Stimulated activated CD8-positive, alpha-beta memory T cell treated with anti-CD3 and anti-CD28 coated beads, Interleukin-15, amount 100 ng/mL, for 4 hours (primary cell): ENCODE data around the gene PPP6R2.

ENCODE experiments used
- DNase-seq, 2 donors: peaks; one replicate each; pipeline ENCODE4 v3.0.0-alpha.2; 2020; ENCODE audit warnings: low read depth in 2 of 2

The PPP6R2 gene

DNA sequence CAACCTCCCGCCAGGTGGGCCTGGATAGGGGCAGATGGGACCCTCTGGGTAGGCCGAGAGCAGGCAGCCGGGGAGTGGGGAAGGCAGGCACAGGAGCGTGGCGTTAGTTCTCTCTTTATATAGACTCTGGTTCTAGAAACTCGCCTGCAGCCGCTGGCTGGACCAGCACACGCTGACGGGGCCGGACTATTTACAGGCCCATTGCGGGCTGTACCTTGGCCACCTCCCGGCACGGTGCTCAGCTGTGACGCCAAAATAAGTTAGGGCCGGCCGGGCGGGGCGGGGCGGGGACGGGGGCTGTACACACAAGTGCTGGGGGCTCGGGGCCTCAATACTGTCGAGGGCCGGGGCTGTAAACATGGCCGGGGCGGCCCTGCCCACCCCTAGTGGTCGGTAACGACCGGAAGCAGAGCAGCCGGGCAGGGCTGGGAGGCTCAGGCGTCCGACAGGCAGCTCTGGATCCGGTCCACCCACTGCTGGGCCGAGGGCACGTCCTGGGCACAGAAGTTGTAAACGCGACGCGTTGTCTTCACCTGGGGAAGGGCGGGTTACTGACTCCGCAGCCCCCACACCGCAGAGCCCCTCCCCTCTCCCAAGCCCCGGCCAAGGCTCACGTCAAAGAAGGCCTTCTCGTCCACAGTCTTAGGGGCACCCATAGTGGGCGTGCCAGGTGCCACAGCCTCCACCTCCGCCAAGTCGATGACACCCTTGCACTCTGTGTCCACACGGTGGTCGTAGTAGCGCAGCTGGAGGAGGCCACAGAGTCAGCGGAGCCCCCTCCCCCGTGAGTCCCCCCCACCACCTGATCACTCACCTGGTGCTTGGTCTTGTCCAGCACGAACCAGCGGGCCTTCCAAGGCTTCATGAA lies 103.8 kb downstream of the PPP6R2 start:
- DNase-seq: no peak

GRCh38 chr22:50447576-50448551 lies 104.7 kb downstream of the PPP6R2 start:
- no peak for DNase-seq

GRCh38 chr22:50452649-50453048 lies 109.5 kb downstream of the PPP6R2 start:
- no peak for DNase-seq

GRCh38 chr22:50454556-50455075 lies 111.5 kb downstream of the PPP6R2 start:
- DNase-seq: no peak

DNA sequence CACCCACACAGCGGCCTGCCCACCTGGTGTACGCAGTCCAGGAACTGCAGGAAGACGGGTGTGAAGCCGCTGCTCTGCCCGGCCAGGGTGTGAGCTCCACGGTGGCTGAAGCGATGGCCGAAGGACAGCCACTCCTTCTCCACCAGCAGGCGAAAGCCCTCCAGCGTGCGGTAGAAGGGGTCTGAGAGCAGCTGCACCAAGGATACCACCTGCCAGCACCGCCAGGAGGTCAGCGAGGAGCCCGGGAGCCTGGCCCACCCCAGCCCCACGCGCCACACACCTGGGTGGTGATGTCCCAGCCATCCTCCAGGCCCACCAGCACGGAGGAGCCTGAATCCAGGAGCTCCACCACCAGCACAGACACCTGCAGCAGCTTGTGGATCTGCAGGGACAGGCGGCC lies 112.1 kb downstream of the PPP6R2 start:
- DNase-seq: no peak

- no peak for DNase-seq
These were observed 112.9 kb downstream of the PPP6R2 start for GRCh38 chr22:50456026-50456425.

DNA sequence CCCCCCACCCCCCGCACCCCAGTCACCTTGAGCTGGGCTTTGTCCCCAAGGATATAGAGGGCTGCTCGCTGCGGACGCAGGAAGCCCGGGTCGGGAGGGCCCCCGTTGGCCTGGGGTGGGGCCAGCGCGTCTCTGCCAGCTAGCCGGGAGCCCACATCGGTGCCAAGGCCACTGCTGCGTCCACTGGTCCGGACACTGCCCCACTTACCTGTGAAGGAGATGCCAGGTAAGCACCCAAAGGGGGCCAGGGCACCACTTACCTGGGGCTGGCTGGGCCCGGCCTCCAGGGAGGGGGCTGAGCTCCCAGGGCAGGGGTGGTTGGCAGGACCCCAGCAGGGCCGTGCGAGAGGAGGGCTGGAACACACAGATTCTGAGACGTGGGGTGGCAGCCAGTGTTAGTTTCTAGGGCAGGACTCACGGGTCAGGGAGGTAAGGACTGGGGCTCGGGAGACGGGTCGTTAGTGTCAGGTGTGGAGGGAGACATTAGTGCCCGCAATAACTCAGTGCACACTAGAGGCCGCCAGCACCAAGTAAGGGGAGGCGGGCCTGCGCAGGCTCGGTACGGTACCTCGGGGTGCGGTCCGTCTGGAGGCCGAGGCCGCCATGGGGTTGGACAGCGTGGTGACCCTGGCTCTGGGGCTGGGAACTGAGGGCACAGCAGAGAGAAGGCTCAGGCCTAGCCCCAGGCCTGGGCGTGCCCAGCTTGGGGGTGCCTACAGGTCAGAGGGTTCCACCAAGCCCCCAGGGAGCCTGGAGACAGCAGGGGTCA lies 113.5 kb downstream of the PPP6R2 start:
- DNase-seq: no peak

DNA sequence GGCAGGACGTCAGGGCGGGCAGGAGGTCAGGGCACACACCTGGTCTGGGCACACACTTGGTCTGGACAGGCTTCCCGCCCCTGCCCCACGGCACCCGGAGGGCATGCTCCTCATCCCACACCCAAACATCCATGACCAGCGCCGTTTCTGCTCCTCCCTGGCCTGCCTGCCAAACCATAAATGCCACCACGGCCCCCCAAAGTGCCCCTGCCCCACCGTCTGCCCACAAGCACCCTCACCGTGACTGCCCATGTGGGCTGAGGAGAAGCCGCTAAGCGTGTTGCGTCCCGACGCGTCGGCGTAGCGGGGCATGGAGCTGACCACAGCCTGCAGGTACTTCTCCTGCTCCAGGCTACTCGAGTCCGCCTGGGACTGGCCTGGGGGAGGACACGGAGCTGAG lies 115.9 kb downstream of the PPP6R2 start:
- no peak for DNase-seq

GRCh38 chr22:50459496-50460140 lies 116.5 kb downstream of the PPP6R2 start:
- DNase-seq: no peak

DNA sequence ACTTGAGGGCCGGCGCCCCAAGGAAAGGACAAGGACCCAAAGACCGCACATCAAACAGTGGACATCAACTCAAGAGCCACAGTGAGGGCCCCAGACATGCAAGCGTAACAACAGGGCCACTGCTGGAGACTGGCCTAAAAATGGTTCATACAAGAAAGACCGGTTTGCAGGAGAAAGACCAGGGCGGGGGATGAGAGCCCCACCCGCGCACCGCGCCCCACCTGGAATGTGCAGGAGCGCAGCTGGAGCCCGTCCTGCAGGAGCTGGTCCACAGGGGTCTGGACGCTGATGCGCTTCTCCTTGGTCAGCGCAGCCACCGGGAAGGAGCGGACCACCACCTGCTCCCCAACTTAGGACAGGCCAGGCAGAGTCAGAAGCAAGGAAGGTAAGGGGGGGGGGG lies 117.8 kb downstream of the PPP6R2 start:
- DNase-seq: no peak

DNA sequence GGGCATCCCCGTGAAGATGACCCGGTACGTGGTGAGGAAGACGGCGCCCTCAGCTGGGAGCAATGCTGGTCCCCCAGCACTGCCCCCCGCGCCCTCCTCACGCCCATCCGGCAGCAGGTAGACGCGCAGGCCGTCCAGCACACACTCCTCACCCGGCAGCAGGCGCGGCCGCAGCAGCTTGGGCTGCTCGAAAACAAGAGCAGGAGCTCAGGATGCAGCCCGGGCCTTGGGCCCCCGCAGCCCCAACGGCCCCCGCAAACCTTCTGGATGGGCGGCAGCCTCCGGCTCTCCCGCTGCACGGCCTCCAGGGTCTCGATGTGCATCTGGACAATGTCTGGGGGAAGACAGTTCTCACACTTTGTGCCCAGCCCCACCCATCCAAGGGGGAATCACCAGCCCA lies 118.4 kb downstream of the PPP6R2 start:
- no peak for DNase-seq

- no peak for DNase-seq
These were observed 118.9 kb downstream of the PPP6R2 start for GRCh38 chr22:50461979-50462540.

DNA sequence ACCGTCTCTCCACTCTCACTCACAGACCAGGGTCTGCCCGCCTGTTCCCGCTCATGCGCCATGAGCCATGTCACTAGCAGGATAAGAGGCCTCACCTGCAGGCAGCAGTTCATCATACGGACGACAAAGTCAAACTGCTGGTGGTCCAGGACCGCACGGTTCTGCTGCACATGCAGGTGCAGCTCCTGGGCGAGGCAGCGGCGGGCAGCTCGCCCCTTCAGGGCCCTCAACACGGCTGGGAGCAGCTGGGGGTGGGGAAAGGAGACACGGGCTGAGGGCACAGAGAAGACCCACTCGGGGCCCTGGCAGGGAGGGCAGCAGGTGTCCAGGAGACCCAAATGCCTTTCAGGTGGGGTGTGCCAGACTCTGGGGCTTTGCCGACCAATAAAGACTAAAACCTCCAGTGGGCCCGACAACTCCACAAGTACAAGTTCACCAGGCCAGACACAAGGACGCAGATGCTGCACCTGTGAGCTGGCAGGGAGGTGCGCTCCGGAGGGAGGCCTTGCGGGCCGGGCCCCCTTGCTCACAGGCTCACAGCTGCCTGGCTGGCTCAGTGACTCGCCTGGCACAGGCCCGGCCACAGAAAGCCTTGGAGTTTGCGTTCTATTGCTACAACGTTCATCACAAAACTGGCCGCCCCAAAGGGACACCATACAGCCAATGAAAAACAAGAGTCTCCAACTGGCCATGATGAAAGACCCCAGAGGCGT lies 120.2 kb downstream of the PPP6R2 start:
- no peak for DNase-seq

GRCh38 chr22:50464451-50464850 lies 121.3 kb downstream of the PPP6R2 start:
- DNase-seq: no peak

DNA sequence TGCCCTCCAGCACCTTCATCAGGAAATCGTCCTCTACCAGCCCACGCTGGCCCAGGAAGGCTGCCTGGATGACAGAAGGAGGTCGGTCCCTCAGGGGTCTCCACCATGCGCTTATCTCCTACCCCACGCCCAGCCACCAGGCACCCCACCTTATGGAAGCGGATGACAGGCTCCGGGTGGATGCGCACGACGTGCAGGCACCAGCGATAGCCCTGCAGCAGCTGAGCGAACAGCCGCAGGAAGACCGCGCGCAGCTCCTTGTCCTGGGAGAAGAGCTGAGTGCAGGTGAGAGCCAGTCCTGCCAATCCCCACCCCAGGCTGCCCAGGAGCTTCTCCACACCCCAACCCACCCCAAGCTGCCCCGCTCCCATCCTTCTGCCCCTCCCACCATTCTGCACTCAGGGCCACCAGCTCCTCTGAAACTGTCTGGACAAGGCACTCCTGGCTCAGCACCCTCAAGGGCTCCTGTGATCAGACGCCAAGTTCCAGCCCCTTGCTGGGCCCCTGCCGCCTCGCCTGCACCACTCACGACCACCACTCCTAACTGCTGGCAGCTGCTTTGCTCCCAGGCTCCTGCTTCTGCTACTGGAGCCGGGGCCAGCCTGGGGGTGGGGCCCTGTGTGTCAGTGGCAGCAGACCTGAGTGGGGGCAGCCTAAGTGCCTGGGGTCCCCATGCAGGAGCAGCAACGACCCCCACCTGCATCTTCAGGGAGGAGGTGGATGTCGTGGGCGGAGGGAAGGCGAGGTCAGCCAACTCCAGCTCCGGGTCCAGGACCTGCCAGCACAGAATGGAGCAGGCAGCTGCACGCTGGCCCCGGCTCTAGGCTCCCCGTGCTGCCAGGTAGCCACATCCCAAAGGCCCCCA lies 122.2 kb downstream of the PPP6R2 start:
- DNase-seq: no peak

- DNase-seq: no peak
These were observed 124.2 kb downstream of the PPP6R2 start for GRCh38 chr22:50467341-50467740.

DNA sequence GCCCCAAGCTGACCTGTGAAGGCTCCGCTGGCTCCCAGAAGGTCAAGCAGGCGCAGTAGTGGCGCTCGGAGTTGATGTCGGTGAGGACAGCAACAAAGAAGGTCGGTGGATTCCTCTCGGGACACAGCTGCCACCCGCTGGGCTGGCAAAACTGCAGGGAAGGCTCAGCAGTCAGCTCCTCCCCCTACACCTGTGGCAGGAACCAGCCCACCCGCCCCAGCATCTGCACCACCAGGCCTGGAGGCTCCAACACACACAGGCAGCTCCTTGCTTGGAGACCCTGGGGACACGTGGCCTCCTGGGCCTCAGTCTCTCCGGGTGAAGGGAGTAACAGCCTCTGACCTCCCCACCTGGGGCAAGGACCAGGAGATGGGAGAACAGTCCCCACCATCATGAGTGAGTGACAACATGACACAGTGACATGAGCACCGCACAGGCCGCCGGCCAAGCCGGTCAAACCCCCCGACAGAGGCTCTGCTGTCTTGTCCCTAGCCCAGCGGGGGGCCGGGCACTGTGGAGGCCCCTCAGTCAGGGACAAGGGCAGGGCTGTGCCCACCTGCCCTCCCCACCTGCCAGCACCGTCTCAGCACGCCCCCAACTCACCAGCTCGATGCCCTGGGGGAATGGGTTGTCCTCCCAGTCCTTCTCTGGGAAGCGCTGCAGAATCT lies 124.8 kb downstream of the PPP6R2 start:
- DNase-seq: no peak

- DNase-seq: no peak
These were observed 125.5 kb downstream of the PPP6R2 start for GRCh38 chr22:50468626-50469025.
